NK-92 treated with Interleukin-12 subunit alpha and Interleukin-12 subunit beta, amount 100 ng/mL, for 24 hours (cell line): ENCODE measurements around the gene PARS2.
"Not testable (repeated sequence)": the region's sequence is repeated elsewhere in the genome, so short reads cannot be mapped to it uniquely, and the experiment has no call there.

Source experiments
- DNase-seq: peaks from one replicate; lab custom pipeline; 2025; lab: John Stamatoyannopoulos, UW

PARS2 gene

GRCh38 chr1:54800041-54800898 is 35.9 kb upstream of the PARS2 start:
- DNase-seq, result no peak

DNA sequence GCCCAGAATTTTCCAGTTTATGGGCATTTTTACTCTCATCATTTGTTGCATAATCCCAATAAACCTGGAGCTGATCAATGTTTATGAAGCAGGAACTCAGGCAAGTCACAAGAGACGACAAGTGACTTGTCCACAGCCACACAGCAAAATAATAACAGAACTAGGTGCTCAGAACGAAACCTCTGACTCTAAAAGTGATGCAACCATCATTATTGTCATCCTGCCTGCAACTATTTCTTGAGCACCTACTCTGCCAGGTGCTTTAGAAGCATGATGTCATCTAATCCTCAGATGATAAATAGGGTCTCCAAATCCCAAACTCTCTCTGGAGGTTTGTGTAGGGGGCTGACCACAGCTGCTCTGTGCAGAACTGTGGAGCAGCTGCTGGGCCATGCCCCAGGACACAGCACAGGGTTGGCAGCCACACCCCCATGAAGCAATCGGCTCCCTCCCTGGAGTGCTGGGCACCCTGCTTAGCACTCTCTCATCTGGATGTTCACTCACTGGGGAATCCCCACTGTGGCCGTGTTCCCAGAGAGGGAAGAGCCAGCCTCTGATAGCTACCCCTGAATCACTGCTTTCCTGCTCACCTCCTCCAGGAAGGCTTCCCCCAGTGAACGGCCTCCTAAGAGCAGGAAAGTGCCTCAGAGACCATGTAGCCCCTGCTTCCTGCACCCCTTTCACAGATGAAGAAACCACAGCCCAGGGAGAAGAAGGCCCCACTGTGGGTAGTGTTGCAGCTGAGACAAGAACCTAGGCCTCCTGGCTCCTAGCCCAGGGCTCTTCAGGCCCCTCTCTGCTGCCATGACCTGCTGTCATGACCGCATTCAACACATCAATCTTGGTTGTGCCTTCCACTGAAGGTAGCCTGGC is 34.7 kb upstream of the PARS2 start:
- DNase-seq, result peak; percentile 52

DNA sequence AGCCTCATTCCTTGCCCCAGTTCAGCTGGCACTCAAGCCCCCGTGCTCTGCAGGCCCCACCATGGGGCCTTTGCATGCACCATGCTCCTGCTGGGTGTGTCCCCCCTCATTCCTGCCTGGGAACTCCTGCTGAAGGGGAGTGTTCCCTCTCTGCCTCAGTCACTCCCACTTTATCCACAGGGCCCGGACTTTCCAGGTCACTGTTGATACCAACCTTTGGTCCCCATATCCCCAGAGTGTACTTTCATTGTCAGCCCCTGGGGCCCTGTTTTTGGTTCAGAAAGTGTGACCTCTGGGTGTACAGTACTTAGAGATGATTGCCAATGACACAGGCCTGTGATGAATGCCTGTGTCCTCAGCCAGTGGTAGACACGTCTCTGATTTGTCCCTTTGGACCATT is 33.9 kb upstream of the PARS2 start:
- no peak for DNase-seq

DNA sequence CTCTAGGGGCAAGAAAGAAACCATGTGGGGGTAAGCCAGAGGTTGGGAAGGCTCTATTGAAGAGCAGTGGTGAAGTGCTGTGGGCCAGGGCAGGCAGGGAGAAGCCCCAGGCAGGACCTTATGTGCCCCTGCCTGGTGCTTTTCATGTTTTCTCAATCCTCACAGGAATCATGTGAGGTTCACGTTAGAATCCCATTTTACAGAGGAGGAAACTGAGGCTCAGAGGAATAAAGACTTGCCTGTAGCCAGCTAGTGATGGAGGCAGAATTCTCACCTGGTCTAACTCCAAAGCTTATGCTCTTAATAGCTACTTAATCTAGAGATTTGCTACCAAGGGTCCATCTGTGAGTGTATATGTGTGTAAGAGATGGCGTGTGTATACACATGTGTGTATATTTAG is 32.6 kb upstream of the PARS2 start:
- no peak for DNase-seq

- DNase-seq, result no peak
These were observed 31.6 kb upstream of the PARS2 start for GRCh38 chr1:54795841-54796468.

DNA sequence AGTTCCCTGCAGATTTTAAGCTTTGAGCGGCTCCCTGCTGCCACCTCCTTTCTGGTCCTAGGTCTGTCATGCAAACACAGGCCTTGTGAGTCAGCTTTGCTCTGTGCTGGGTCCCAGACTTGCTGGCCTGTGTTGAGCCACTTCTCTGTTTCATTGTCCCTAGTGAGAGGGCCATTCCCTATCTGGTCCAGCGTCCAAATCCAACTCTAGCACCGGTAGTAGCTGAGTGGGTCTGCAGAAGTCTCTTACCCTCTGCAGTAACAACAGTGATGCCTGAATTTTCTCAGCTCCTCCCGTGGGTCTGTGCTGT is 31.0 kb upstream of the PARS2 start:
- no peak for DNase-seq

GRCh38 chr1:54794451-54795355 is 30.4 kb upstream of the PARS2 start:
- DNase-seq, result no peak

DNA sequence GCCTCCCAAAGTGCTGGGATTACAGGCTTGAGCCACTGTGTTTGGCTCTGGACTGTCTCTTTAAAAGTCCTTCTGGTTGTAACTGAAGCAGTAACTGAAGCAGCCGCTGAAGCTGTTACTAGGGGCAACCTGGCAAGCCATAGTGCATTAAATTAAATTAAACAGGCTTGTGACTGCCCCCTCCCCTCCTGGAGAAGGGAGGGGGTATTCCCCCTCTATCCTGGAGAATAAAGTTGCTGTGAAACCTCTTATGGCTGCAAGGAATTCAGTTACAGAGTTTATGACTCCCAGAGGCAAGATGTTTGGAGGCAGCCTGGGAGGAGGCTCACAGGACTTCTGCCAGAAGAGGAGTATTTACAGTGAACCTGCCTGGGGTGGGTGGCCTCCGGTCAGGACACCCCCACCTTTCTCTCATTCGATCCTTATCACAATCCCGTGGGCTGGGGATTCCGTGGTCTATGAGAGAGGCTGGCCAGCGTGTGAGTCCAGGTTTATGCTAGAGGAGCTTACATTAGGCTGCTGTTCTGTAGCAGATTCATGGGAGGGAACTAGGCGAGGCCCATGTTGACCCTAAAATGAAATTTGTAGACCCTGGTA is 28.5 kb upstream of the PARS2 start:
- no peak for DNase-seq

DNA sequence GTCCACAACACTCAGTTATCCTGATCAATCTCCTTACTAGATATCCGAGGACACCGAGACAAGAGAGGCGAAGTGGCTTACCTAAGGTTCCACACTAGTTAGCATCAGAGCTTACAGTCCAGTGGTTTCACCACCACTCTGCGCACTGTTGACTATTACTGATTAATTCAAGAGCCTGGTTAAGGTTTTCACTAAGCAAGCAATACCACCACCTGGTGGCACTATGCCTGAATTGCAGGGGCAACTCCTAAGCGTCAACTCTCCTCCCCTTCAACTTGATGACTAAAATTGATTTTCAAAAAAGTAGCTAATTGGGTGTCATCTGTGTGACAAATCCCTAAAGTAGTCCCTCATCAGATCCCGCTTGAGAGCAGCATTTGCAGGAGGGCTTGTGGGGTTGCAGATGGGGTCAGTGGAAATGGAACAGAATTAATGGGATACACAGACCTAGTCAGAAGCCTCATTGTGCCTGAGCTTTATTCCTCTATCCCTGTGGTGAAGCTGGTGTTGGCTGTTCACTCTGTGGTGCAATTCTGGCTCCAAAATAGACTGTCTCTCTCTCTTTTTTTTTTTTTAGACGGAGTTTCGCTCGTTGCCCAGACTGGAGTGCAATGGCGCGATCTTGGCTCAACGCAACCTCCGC is 27.7 kb upstream of the PARS2 start:
- peak; percentile 38 for DNase-seq

DNA sequence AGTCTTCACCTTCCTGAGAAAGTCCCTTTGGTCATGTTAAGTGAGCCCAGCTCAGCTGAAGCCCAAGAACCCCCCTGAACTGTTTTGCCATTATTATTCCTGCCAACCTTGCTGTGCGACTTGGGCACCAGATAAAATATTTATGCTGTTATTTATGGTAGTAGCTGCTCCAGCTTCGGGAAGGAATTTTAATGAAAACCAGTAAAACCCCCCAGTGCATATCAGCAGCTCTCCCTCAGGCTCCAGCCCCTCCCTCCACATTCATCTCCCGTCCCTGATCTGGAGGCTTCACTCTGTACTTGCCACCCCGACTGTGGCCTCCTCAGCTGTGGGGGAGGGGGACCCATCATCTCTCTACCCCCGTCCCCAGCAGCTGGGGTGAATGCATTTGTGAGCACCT is 24.1 kb upstream of the PARS2 start:
- DNase-seq, result no peak

- DNase-seq, result no peak
These were observed 23.3 kb upstream of the PARS2 start for GRCh38 chr1:54787604-54788003.

DNA sequence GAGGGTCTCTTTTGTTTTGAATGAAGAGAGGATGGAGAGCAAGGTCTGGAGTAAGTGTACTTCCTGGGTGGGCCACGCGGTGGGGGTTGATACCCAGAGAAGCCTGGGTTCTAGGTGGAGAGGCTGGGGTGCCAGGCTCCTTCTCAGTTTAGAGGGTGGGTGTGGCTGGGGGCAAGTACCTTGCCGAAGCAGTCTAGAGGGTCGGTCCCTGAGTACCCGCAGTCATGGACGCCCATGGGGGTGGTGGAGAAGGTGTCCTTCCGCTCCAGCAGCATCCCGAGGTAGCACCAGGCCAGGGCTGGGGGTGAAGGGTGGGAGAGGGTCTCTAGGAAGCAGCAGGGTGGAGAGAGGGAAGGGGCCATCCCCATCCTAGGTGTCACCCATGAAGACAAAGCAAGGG is 22.5 kb upstream of the PARS2 start:
- no peak for DNase-seq

DNA sequence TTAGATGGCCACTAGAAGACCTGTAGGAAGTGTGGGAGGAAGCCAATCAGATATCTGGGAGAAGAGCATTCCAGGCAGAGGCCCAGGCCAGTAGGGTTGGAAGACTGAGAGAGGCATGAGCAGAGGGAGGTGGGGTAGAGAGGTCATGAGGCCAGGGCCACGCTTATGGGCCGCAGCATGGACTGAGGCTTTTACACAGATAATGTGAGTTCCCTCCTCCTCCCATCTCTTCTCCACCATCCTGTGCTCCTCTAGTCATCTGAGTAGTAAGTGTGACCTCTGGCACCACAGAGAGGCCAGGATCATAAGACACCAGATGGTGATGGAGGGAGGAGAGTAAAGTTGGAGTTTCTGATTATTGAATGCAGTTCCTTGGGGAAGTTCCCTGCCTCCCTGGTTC is 19.7 kb upstream of the PARS2 start:
- no peak for DNase-seq

DNA sequence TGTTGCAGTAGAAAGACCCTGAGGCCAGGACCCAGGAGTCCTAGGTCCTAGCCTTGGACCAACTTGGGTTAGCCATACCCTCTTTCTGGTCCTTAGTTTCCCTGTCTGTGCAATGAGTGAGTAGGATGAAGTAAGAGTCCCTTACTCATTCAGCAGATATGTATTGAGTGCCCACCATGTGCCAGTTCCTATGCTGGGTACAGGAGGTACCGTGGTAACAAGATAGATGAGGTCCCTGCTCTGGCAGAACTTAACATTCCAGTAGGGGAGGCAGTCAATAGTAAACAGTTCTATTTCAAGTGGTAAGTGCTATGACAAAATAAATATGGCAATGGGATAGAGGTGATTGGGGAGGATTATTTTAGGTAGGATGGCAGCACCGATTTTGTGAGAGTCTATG is 18.3 kb upstream of the PARS2 start:
- DNase-seq, result no peak

GRCh38 chr1:54782156-54782555 is 17.8 kb upstream of the PARS2 start:
- DNase-seq, result no peak

DNA sequence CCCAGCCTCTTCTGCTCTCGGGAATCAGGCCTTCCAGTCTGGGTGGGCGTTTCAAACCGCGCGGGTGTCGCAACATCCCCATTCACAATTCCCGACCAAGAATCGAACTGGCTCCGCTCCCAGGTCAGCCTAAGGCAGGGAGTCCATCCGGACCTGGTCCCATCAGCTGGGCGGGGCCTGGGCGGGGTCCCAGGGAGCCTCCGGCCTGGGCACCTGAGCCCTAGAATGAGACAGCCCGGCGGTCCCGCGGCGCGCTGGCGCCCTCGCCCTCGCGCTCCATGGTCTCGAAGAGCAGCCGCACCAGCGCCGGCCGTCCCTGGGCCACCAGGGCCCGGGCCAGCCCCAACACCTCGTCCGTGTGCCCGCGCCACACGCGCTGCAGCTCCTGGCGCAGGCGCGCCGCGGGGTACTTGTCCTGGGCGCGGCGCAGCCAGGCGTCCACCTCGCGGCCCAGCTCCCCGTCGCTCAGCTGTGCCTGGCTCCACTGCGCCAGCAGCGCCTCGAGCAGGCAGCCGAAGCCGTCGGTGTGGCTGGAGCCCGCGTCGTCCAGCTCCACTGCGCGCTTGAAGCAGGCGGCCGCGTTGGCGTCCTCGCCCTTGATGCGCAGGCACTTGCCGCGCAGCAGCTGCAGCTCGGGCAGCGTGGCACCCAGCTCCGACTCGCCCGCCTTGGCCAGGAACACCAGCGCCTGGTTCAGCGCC is 16.9 kb upstream of the PARS2 start:
- DNase-seq, result no peak

DNA sequence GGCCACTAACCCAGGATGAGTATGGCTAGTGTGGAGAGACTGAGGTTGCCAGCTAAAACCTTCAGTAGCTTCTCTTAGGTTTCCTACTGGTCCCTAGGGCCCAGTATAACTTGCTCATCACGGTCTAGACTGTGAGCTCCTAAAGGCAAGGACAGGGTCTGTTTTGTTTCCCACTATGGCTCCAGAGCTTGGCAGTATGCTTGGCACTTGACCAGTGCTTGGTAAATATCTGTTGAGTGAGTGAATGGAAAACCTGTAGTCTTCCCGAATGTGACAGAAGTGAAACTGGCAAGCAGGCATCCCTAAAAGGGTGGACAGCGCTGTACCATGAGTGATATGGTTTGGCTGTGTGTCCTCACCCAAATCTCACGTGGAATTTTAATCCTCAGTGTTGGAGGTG is 13.1 kb upstream of the PARS2 start:
- DNase-seq, result no peak

DNA sequence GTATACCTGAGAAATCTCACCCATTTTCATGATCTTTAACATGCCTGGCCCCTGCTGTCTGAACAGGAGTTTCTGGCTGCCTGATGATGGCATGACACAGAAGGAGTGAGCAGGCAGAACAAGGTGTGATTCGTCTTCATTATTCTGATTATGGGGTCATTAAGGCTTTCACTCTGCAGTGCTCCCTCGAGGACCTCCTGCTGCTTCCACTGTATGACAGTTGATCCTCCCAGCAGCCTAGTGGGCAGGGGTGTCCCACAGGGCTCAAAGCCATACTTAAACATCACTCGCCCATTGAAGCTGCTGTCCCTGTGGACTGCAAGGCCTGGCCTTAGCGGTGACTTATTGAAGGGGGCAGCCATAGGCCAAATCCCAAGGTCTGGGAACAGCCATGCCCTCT is 12.7 kb upstream of the PARS2 start:
- DNase-seq, result no peak

GRCh38 chr1:54775828-54776721 is 11.8 kb upstream of the PARS2 start:
- not testable (repeated sequence) for DNase-seq
